ENCODE results near the gene CFAP251.

DNA sequence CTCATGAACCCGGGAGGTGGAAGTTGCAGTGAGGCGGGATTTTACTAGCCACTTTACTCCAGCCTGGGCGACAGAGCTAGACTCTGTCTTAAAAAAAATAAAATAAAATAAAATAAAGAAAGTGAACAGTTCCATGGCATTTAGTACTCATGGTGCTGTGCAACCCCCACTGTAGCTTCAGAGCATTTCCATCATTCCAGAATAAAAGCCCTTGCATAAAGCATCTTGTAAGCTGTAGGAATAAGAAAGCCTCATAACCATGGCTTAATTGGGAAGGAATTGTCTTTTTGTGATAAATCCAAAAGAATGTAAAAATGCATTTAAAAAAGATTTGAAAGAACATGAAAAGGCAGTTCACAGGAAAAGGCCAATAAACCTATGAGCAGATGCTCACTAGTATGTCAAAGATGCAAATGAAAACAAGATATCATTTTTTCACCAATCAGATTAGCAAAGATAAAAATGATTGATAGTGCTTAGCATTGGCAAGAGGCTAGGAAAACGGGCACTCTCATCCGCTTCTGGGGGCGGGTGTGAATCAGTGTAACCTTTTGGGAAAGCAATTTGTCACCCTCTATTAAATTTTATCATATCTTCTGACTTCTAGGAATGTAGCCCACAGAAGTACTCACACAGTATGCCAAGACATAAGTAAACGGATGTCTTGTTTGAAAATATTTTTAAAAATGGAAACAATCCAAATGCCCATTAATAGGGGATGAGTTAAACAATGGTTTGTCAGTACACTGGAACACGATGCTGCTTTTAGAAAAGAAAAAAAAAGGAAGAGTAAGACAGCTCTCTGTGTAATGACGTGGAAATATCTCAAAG lies 46.6 kb downstream of the CFAP251 start:
- TF ChIP-seq, protein P1, sequence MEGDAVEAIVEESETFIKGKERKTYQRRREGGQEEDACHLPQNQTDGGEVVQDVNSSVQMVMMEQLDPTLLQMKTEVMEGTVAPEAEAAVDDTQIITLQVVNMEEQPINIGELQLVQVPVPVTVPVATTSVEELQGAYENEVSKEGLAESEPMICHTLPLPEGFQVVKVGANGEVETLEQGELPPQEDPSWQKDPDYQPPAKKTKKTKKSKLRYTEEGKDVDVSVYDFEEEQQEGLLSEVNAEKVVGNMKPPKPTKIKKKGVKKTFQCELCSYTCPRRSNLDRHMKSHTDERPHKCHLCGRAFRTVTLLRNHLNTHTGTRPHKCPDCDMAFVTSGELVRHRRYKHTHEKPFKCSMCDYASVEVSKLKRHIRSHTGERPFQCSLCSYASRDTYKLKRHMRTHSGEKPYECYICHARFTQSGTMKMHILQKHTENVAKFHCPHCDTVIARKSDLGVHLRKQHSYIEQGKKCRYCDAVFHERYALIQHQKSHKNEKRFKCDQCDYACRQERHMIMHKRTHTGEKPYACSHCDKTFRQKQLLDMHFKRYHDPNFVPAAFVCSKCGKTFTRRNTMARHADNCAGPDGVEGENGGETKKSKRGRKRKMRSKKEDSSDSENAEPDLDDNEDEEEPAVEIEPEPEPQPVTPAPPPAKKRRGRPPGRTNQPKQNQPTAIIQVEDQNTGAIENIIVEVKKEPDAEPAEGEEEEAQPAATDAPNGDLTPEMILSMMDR (IDR thresholded peaks at IDR 0.05; ENCODE audit: poor library complexity, severe bottlenecking), result no peak
- TF ChIP-seq EZH2 (IDR thresholded peaks at IDR 0.05; ENCODE audit: borderline replicate concordance, insufficient read depth, low read length, poor library complexity, severe bottlenecking), result no peak
- TF ChIP-seq EP300 (conservative IDR thresholded peaks at IDR 0.05; ENCODE audit: poor library complexity, severe bottlenecking), result no peak
- TF ChIP-seq RAD21 (conservative IDR thresholded peaks at IDR 0.05), result no peak
- TF ChIP-seq POLR2AphosphoS5 (IDR thresholded peaks at IDR 0.05), result no peak
- TF ChIP-seq, protein P2, sequence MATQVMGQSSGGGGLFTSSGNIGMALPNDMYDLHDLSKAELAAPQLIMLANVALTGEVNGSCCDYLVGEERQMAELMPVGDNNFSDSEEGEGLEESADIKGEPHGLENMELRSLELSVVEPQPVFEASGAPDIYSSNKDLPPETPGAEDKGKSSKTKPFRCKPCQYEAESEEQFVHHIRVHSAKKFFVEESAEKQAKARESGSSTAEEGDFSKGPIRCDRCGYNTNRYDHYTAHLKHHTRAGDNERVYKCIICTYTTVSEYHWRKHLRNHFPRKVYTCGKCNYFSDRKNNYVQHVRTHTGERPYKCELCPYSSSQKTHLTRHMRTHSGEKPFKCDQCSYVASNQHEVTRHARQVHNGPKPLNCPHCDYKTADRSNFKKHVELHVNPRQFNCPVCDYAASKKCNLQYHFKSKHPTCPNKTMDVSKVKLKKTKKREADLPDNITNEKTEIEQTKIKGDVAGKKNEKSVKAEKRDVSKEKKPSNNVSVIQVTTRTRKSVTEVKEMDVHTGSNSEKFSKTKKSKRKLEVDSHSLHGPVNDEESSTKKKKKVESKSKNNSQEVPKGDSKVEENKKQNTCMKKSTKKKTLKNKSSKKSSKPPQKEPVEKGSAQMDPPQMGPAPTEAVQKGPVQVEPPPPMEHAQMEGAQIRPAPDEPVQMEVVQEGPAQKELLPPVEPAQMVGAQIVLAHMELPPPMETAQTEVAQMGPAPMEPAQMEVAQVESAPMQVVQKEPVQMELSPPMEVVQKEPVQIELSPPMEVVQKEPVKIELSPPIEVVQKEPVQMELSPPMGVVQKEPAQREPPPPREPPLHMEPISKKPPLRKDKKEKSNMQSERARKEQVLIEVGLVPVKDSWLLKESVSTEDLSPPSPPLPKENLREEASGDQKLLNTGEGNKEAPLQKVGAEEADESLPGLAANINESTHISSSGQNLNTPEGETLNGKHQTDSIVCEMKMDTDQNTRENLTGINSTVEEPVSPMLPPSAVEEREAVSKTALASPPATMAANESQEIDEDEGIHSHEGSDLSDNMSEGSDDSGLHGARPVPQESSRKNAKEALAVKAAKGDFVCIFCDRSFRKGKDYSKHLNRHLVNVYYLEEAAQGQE (IDR thresholded peaks at IDR 0.05; ENCODE audit: borderline replicate concordance), result no peak
- no peak for TF ChIP-seq SMC3 (conservative IDR thresholded peaks at IDR 0.05; ENCODE audit: poor library complexity)
- TF ChIP-seq MXI1 (conservative IDR thresholded peaks at IDR 0.05; ENCODE audit: poor library complexity, severe bottlenecking), result no peak
- no peak for TF ChIP-seq TAF1 (IDR thresholded peaks at IDR 0.05; ENCODE audit: low read depth)
